Measurements from ENCODE around the gene STAC. TPM values are rescaled to one million over a fixed set of nuclear protein-coding genes. Genes with fewer than 3 reads are reported as not detected.
A peak's percentile ranks its signal among the peaks of the same experiment; 100 is the strongest.

Gene STAC
- total RNA-seq, 1 experiment from 2014 or later, result 6.7 TPM

DNA sequence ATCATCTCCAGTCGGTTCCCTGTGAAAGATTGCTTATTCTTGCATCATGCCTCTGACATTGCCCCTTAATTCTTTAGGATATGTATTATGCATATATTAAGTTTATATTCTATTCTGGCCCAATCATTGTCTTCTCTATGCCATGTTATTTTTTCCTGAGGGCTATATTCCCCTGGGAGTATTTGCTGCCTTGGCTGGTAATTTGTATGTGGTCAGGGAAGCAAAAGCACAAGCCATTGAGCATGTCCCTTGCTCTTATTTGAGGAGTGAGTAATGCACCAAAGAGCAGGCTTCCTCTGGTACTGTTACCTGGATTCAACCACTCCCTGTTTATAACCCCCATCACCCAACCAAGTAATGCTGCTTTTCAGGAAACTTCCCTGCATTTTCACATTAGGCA is 36.3 kb downstream of the STAC start:
- Histone ChIP-seq H3K9me3 (ENCODE audit: low read length) (no peaks in the 10 kb centered on the region), H3K4me3 (ENCODE audit: low read length) (peak overlapping the region; percentile 33; the same call in 1 of the 2 replicates), H3K4me2 (ENCODE audit: low read length) (peak overlapping the region; percentile 81), H3K79me2 (ENCODE audit: low read length) (no peaks in the 10 kb centered on the region), H3K9ac (ENCODE audit: low read length) (peak overlapping the region; percentile 39; the same call in 1 of the 2 replicates), H3K27ac (ENCODE audit: low read length) (peak overlapping the region; percentile 87), H3K9me2 (replicated peaks; ENCODE audit: low read length) (no peaks in the 10 kb centered on the region), H3K36me3 (ENCODE audit: low read depth, low read length) (no peaks in the 10 kb centered on the region), H3F3A (ENCODE audit: low read length, unreplicated experiment) (peaks cover 5% of the 10 kb centered on the region), H4K20me1 (ENCODE audit: low read length) (peaks cover 3% of the 10 kb centered on the region; the same call in 1 of the 2 replicates), H2AFZ (ENCODE audit: low read length) (peak overlapping the region; percentile 51), H3K4me1 (ENCODE audit: insufficient read depth, low read length) (peaks cover 27% of the 10 kb centered on the region), H3K27me3 (ENCODE audit: low read length) (no peaks in the 10 kb centered on the region)
- ATAC-seq, result peak; percentile 97
- ChIA-PET CTCF (no interaction called here), POLR2A (ENCODE audit: unreplicated experiment) (no interaction called here)
- DNase-seq, result peak; percentile 82
- no TSS peak for BruUV-seq (replicated peaks)
- intact Hi-C loops (cut with micrococcal nuclease), result loop anchor here (1.0 to 10.0 kb wide), 8 partner anchors 36 to 452 kb away; partner anchors contain the start of gene STAC
- no peak for TF ChIP-seq EZH2phosphoT487 (IDR thresholded peaks at IDR 0.05; ENCODE audit: borderline replicate concordance, low read length)

- Histone ChIP-seq H3K4me2 (ENCODE audit: low read length) (peak overlapping the region; percentile 81), H3K27me3 (ENCODE audit: low read length) (no peaks in the 10 kb centered on the region), H3K27ac (ENCODE audit: low read length) (peak overlapping the region; percentile 87), H2AFZ (ENCODE audit: low read length) (peak overlapping the region; percentile 51; the same call in 1 of the 2 replicates), H3K9ac (ENCODE audit: low read length) (peak overlapping the region; percentile 39; the same call in 1 of the 2 replicates), H3F3A (ENCODE audit: low read length, unreplicated experiment) (peaks cover 5% of the 10 kb centered on the region), H3K9me3 (ENCODE audit: low read length) (no peaks in the 10 kb centered on the region), H3K79me2 (ENCODE audit: low read length) (no peaks in the 10 kb centered on the region), H4K20me1 (ENCODE audit: low read length) (peaks cover 3% of the 10 kb centered on the region; the same call in 1 of the 2 replicates), H3K36me3 (ENCODE audit: low read depth, low read length) (no peaks in the 10 kb centered on the region), H3K4me1 (ENCODE audit: insufficient read depth, low read length) (peaks cover 27% of the 10 kb centered on the region), H3K4me3 (ENCODE audit: low read length) (peak overlapping the region; percentile 33; the same call in 1 of the 2 replicates), H3K9me2 (replicated peaks; ENCODE audit: low read length) (no peaks in the 10 kb centered on the region)
- intact Hi-C loops (cut with micrococcal nuclease), result loop anchor here (1.0 to 10.0 kb wide), 8 partner anchors 36 to 452 kb away; partner anchors contain the start of gene STAC
- ATAC-seq, result peak; percentile 72
- TF ChIP-seq EZH2phosphoT487 (IDR thresholded peaks at IDR 0.05; ENCODE audit: borderline replicate concordance, low read length), result no peak
- no peak for TF ChIP-seq EZH2 (IDR thresholded peaks at IDR 0.05; ENCODE audit: low read length, unreplicated experiment)
- no peak for TF ChIP-seq CTCF (conservative IDR thresholded peaks at IDR 0.05; ENCODE audit: low read depth, low read length)
- CTCF ChIA-PET, result no interaction called here
- peak; percentile 53 for DNase-seq
- BruUV-seq (replicated peaks), result no TSS peak
- POLR2A ChIA-PET (ENCODE audit: unreplicated experiment), result no interaction called here
Observed at GRCh38 chr3:36417237-36417636, 36.9 kb downstream of the STAC start.

DNA sequence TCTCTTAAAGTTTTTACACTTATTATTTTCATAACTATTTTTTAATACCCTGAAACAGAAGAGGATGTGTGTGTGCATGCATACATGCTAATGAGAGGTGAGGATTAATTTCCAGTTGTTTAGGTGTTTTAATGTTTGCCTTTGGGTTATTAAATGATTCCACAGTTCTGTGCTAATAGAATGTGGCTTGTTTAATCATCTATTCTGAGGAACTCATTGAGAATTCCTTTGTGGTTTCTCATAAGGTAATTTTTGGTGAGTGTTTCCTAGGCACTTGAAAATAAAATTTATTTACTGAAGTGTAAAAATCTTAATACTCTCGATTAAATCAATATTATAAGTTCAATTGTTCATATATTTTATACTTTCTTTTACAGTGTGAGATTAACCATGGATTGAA is 38.0 kb downstream of the STAC start:
- Histone ChIP-seq H3K79me2 (ENCODE audit: low read length) (no peaks in the 10 kb centered on the region), H3K9ac (ENCODE audit: low read length) (no peak overlapping the region), H3K27ac (ENCODE audit: low read length) (no peak overlapping the region), H3F3A (ENCODE audit: low read length, unreplicated experiment) (peaks cover 5% of the 10 kb centered on the region), H3K36me3 (ENCODE audit: low read depth, low read length) (no peaks in the 10 kb centered on the region), H3K4me3 (ENCODE audit: low read length) (no peak overlapping the region), H2AFZ (ENCODE audit: low read length) (no peak overlapping the region), H3K4me1 (ENCODE audit: insufficient read depth, low read length) (peaks cover 27% of the 10 kb centered on the region), H3K9me2 (replicated peaks; ENCODE audit: low read length) (no peaks in the 10 kb centered on the region), H4K20me1 (ENCODE audit: low read length) (peaks cover 3% of the 10 kb centered on the region; the same call in 1 of the 2 replicates), H3K9me3 (ENCODE audit: low read length) (no peaks in the 10 kb centered on the region), H3K27me3 (ENCODE audit: low read length) (no peaks in the 10 kb centered on the region), H3K4me2 (ENCODE audit: low read length) (peak overlapping the region; percentile 81; the same call in 1 of the 2 replicates)
- DNase-seq, result peak; percentile 48
- no peak for TF ChIP-seq EZH2phosphoT487 (IDR thresholded peaks at IDR 0.05; ENCODE audit: borderline replicate concordance, low read length)
- no peak for TF ChIP-seq CTCF (conservative IDR thresholded peaks at IDR 0.05; ENCODE audit: low read depth, low read length)
- no peak for TF ChIP-seq EZH2 (IDR thresholded peaks at IDR 0.05; ENCODE audit: low read length, unreplicated experiment)
- CTCF ChIA-PET, result no interaction called here
- intact Hi-C loops (cut with micrococcal nuclease), result loop anchor here (10.0 kb wide), 2 partner anchors 203 to 453 kb away; no protein-coding TSS in a partner anchor
- peak; percentile 7; the same call in 1 of the 2 replicates for ATAC-seq
- POLR2A ChIA-PET (ENCODE audit: unreplicated experiment), result no interaction called here
- no TSS peak for BruUV-seq (replicated peaks)
